WI38 (cell line): ENCODE results near the gene TMCO4.
"Not testable (repeated sequence)": the region's sequence is repeated elsewhere in the genome, so short reads cannot be mapped to it uniquely, and the experiment has no call there.

ENCODE experiments used
- H3K4me3 ChIP-seq: 2 replicates; pipeline ENCODE4 v1.5.1; 2011; ENCODE audit warnings: low read depth, mild to moderate bottlenecking, control low read depth, low read length
- TF ChIP-seq, protein P1 (sequence below): IDR thresholded peaks from 2 replicates; pipeline ENCODE4 v1.5.1; 2012; ENCODE audit warnings: low read depth, mild to moderate bottlenecking, control low read depth, low read length

The TMCO4 gene

DNA sequence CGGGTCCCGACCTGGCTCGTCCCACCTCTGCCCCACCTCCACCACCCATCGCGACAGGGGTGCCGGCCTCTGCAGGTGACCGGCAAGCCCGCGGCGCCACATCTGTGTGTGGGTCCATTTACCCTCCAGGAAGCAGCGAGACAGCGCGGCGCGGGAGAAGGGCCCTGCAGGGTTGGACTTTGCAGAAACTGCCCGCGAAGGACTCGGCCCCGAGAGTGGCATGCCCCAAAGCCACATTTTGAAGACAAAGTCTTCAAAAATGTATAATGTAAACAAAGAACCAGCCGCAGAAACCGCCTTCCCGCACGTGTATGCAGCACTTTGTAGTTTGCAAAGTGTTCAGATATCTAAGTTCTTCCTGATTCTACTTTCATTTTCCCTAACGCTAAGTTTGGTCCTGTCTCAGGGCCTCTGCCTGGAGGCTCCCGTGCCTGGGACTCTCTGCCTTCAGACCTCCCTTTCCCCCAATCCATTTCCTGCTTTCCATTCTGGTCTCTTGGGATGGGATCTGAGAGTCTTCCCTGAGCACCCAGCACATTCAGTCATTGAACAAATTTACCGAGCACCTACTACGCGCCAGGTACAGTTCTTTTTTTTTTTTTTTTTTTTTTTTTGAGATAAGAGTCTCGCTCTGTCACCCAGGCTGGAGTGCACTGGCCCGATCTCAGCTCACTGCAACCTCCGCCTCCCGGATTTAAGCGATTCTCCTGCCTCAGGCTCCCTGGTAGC is 524 bp upstream of the TMCO4 start:
- TF ChIP-seq, protein P1, sequence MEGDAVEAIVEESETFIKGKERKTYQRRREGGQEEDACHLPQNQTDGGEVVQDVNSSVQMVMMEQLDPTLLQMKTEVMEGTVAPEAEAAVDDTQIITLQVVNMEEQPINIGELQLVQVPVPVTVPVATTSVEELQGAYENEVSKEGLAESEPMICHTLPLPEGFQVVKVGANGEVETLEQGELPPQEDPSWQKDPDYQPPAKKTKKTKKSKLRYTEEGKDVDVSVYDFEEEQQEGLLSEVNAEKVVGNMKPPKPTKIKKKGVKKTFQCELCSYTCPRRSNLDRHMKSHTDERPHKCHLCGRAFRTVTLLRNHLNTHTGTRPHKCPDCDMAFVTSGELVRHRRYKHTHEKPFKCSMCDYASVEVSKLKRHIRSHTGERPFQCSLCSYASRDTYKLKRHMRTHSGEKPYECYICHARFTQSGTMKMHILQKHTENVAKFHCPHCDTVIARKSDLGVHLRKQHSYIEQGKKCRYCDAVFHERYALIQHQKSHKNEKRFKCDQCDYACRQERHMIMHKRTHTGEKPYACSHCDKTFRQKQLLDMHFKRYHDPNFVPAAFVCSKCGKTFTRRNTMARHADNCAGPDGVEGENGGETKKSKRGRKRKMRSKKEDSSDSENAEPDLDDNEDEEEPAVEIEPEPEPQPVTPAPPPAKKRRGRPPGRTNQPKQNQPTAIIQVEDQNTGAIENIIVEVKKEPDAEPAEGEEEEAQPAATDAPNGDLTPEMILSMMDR = no peak
- H3K4me3 ChIP-seq = peak overlapping the region; percentile 64

DNA sequence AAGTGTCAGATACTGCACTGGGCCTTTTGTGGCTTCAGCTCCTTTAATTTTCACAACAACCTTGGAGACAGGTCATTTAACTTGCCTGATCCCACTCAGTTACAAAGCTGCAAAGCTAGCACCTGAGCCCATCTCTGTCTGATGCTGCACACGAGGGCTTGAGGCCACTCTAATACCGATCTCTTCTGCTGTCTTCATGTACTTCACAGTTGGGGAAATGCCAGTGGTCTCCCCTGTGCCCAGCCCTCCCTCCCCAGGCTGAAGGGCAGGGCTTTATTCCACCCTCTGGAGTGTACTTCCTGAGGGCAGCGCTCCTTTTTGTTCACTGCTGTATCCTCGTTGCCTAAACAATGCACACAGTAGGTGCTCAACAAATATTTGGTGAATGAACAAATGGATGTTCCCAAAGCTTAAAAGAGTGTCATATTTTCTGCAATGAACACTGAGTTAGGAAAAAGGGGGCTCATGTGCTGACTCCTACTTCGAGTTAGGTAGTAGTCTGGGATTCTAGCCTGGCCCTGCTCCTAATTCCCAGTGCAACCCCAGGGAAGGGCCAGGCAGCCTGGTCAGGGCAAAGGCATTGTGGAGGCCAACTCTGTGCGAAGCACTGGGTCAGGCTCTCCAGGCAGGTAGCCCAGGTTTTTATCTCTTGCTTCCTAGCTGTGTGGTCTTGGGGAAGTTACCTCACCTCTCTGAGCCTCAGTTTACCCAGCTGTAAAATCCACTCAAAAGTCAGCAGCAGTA is 1.1 kb downstream of the TMCO4 start:
- peak overlapping the region; percentile 64 for H3K4me3 ChIP-seq
- TF ChIP-seq, protein P1 = no peak

DNA sequence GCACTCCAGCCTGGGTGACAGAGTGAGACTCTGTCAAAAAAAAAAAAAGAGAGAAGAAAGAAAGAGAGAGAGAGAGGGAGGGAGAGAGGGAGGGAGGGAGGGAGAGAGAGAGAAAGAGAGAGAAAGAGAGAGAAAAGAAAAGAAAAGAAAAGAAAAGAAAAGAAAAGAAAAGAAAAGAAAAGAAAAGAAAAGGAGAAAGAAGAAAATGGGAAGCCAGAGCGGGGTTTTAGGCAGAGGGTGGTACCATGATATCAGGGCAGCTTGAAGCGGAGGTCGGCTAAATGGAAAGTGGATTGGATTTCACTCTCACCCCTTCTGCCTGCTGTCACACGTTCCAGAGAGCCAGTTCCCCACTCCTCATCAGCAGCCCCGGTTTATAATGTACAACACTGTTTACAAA is 1.9 kb downstream of the TMCO4 start:
- TF ChIP-seq, protein P1 = no peak
- no peak overlapping the region for H3K4me3 ChIP-seq

DNA sequence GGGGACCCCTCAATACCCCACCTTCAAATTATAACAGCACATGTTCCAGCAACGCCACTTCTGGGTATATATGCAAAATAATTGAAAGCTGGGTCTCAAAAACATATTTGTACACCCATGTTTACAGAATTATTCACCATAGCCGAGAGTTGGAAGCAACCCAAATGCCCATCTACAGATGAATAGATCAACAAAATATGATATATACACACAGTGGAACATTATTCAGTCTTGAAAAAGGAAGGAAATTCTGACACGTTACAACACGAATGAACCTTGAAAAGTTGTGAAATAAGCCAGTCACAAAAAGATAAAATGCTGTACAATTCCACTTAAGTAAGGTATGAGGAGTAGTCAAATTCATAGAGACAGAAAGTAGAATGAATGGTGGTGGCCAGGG is 5.1 kb downstream of the TMCO4 start:
- TF ChIP-seq, protein P1 = no peak
- H3K4me3 ChIP-seq = no peak overlapping the region

DNA sequence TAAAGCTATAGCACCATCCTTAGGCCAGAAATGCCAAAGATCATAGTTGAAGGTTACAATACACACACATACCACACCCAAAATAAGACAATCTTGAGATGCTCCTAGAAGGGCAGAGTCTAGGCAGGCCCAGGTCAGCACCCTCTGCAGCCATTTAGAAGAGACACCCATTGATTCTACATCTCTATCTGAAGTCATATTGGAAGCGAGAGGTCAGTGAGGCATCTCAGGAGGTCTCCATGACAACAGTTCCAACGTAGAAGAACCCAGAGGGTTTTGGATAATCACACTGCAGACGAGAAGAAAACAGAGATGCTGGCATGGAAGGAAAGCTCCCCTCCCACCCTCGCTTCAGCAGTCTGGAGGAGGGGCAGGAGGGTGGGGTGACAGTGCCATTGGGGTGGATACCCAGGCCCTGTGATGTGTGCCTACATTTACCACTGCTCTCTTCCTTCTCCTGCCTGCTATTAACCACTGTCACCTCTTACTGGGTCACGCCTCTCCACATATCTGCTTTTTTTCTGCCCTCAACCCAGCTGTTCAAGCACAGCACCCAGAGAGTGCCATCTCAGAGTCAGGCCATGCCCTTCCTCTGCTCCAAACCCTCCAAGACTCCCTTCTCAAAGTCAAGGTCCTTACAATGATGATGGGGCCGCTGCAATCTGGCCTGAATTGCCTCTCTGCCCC is 6.2 kb downstream of the TMCO4 start:
- TF ChIP-seq, protein P1 = no peak
- no peak overlapping the region for H3K4me3 ChIP-seq

DNA sequence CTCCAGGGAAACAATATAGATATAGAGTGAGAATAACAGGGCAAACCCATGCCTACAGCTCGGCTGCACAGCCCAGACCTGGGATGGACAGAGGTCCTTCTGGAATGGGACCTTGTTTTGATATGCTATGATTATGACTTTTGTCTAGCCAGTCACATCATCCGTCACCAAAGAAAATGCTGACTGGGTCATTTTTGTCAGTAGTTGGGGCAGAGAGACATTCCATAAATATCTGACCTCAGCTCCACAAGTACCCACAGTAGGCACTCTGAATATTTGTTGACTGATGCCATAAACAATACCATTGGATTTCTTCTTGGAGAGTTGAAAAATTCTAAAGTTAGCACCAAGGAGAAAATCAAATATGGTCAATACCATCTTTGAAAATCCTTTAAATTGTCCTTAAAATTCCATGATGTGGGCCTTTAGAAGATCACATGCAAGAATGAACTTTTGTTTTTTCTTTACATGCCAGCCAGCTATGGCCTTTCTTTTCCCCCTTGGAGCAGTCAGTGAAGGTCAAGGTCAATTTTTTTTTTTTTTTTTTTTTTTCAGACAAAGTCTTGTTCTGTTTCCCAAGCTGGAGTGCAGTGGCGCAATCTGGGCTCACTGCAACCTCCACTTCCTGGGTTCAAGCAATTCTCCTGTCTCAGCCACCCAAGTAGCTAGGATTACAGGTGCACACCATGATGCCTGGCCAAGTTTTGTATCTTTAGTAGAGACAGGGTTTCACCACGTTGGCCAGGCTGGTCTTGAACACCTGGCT is 7.3 kb downstream of the TMCO4 start:
- TF ChIP-seq, protein P1 = no peak
- H3K4me3 ChIP-seq = no peak overlapping the region

DNA sequence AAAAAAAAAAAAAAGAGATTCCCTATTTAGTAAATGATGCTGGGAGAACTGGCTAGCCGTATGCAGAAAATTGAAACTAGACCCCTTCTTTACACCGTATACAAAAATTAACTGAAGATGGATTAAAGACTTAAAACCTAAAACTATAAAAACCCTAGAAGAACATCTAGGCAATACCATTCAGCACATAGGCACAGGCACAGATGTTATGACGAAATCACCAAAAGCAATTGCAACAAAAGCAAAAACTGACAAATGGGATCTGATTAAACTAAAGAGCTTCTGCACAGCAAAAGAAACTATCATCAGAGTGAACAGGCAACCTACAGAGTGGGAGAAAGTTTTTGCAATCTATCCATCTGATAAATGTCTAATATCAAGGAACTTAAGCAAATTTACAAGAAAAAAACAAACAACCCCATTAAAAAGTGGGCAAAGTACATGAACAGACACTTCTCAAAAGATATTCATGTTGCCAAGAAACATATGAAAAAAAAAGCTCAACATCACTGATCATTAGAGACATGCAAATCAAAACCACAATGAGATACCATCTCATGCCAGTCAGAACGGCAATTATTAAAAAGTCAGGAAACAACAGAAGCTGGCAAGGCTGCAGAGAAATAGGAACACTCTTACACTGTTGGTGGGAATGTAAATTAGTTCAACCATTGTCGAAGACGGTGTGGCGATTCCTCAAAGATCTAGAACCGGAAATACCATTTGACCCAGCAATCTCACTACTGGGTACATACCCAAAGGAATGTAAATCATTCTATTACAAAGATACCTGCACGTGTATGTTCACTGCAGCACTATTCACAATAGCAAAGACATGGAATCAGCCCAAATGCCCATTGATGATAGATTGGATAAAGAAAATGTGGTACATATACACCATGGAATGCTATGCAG is 9.4 kb downstream of the TMCO4 start:
- H3K4me3 ChIP-seq = not testable (repeated sequence)
